HepG2 (cell line): ENCODE results near the gene FAR1. TPM values are rescaled to one million over a fixed set of nuclear protein-coding genes. Genes with fewer than 3 reads are reported as not detected.

ENCODE experiments used
- ATAC-seq: fragments of 200-7000 bp; cut with Tn5 transposase; 3 replicates; pipeline ENCODE4 v1.9.1; 2020; ENCODE audit warnings: mild to moderate bottlenecking, moderate library complexity
- BruUV-seq: library from RNA; stranded (reverse); fragments of 400-500 nt; replicated peaks from 2 replicates; lab custom pipeline; 2021; lab: Mats Ljungman, UMichigan
- CTCF ChIA-PET: fragments of 300-600 bp; formaldehyde crosslinking; extraction: SDS; loops from one replicate; lab custom pipeline; 2021; ENCODE audit warnings: low total read pairs, inconsistent platforms, low intra/inter-chr PET ratio; lab: Yijun Ruan, JAX
- POLR2A ChIA-PET: fragments of 350-600 bp; sonication (Branson Sonifier 250); formaldehyde crosslinking; loops from one replicate; lab custom pipeline; 2020; ENCODE audit warnings: antibody characterized with exemption, inconsistent platforms; lab: Yijun Ruan, JAX
- DNase-seq: peaks from one replicate; pipeline ENCODE4 v3.0.0-alpha.2; 2015; ENCODE audit warnings: low spot score
- FAIRE-seq: peaks from 3 replicates; lab custom pipeline; 2011; peaks lifted over from hg19 to GRCh38; lab: Jason Lieb, UNC
- H2AFZ ChIP-seq: one replicate; pipeline ENCODE4 v1.6.1; 2011; ENCODE audit warnings: low read length, inconsistent platforms
- H3K27ac ChIP-seq: fragments of 300-600 bp; 3 replicates; pipeline ENCODE4 v1.8.0; 2011; ENCODE audit warnings: mixed run types, mild to moderate bottlenecking, mixed read lengths, low read length, inconsistent platforms; ENCODE audit not compliant: insufficient read depth; ENCODE audit errors: extremely low read length
- H3K27me3 ChIP-seq, 2 experiments: fragments of 200-600 bp in 1 of 2; 2 replicates in 1 of 2; 3 replicates in 1 of 2; pipeline versions ENCODE4 v1.6.0 to v1.8.0; 2011; ENCODE audit warnings: low read length in 2 of 2, mild to moderate bottlenecking in 2 of 2, moderate library complexity in 2 of 2, inconsistent platforms in 1 of 2; ENCODE audit not compliant: insufficient read depth in 2 of 2, control insufficient read depth in 1 of 2
- H3K36me3 ChIP-seq, 2 experiments: fragments of 200-600 bp in 1 of 2; replicated peaks in 1 of 2; 2 replicates in 1 of 2; 3 replicates in 1 of 2; pipeline versions ENCODE4 v1.5.1 to v1.8.0; 2011; ENCODE audit warnings: low read length in 2 of 2, inconsistent platforms in 1 of 2; ENCODE audit not compliant: insufficient read depth in 2 of 2, control insufficient read depth in 1 of 2
- H3K4me1 ChIP-seq: 2 replicates; pipeline ENCODE4 v1.5.1; 2012; ENCODE audit warnings: low read length, inconsistent platforms; ENCODE audit not compliant: insufficient read depth
- H3K4me2 ChIP-seq: 2 replicates; pipeline ENCODE4 v1.6.0; 2011; ENCODE audit warnings: low read depth, low read length, inconsistent platforms
- H3K4me3 ChIP-seq, 3 experiments: fragments of 200-600 bp in 1 of 3; sonication (generic), shearing (Covaris generic) in 1 of 3; replicated peaks in 1 of 3; 2 replicates each; pipeline ENCODE4 v1.5.1; 2011 to 2016; ENCODE audit warnings: low read length in 3 of 3, inconsistent platforms in 2 of 3, low read depth in 2 of 3, mild to moderate bottlenecking in 2 of 3, control low read depth in 1 of 3, mixed read lengths in 1 of 3; ENCODE audit not compliant: insufficient read depth in 1 of 3
- H3K79me2 ChIP-seq: one replicate; pipeline ENCODE4 v1.6.1; 2011; ENCODE audit warnings: low read length, inconsistent platforms; ENCODE audit not compliant: insufficient read depth
- H3K9ac ChIP-seq: 2 replicates; pipeline ENCODE4 v1.6.0; 2011; ENCODE audit warnings: mild to moderate bottlenecking, low read depth, low read length, inconsistent platforms; ENCODE audit not compliant: insufficient read depth
- H3K9me3 ChIP-seq: 2 replicates; pipeline ENCODE4 v1.5.1; 2012; ENCODE audit warnings: mild to moderate bottlenecking, low read length
- H4K20me1 ChIP-seq: 2 replicates; pipeline ENCODE4 v1.6.0; 2011; ENCODE audit warnings: inconsistent platforms, mild to moderate bottlenecking, low read length, moderate library complexity; ENCODE audit not compliant: insufficient read depth
- CBX5 ChIP-seq: sonication (generic); formaldehyde crosslinking; IDR thresholded peaks from 2 replicates; pipeline ENCODE4 v1.4.0; 2020; ENCODE audit warnings: missing genetic modification reagents, borderline replicate concordance
- CEBPG ChIP-seq: IDR thresholded peaks from 2 replicates; pipeline ENCODE4 v1.6.1; 2016
- CREBL2 ChIP-seq: sonication (generic); formaldehyde crosslinking; IDR thresholded peaks from 2 replicates; pipeline ENCODE4 v1.8.1; 2023; ENCODE audit warnings: missing genetic modification reagents, mild to moderate bottlenecking, borderline replicate concordance
- KLF16 ChIP-seq, 2 experiments: sonication (generic) in 1 of 2; formaldehyde crosslinking in 1 of 2; IDR thresholded peaks; 2 replicates each; pipeline versions ENCODE4 v1.6.1 to v1.8.0; 2016 to 2023; ENCODE audit warnings: missing genetic modification reagents in 2 of 2, missing compliant biosample characterization in 1 of 2
- PBX3 ChIP-seq: sonication (generic); formaldehyde crosslinking; IDR thresholded peaks from 2 replicates; pipeline ENCODE4 v1.8.1; 2023; ENCODE audit warnings: missing genetic modification reagents, inconsistent platforms, borderline replicate concordance
- PHB2 ChIP-seq: fragments of 450-650 bp; IDR thresholded peaks from 2 replicates; pipeline ENCODE4 v1.6.1; 2018; ENCODE audit not compliant: partially characterized antibody
- PRDM4 ChIP-seq: sonication (generic); formaldehyde crosslinking; IDR thresholded peaks from 2 replicates; pipeline ENCODE4 v1.9.0; 2021; ENCODE audit warnings: missing genetic modification reagents, borderline replicate concordance
- SKI ChIP-seq: fragments of 450-650 bp; IDR thresholded peaks from one replicate; pipeline ENCODE4 v1.6.1; 2018; ENCODE audit warnings: mild to moderate bottlenecking; ENCODE audit not compliant: partially characterized antibody
- ZBTB8A ChIP-seq: sonication (generic); formaldehyde crosslinking; IDR thresholded peaks from 2 replicates; pipeline ENCODE4 v1.4.0; 2020; ENCODE audit warnings: mild to moderate bottlenecking, low read depth, missing genetic modification reagents, borderline replicate concordance
- ZNF619 ChIP-seq: sonication (generic); formaldehyde crosslinking; IDR thresholded peaks from 2 replicates; pipeline ENCODE4 v1.4.0; 2020; ENCODE audit warnings: mild to moderate bottlenecking, missing genetic modification reagents
- ZNF777 ChIP-seq: sonication (generic); formaldehyde crosslinking; IDR thresholded peaks from 2 replicates; pipeline ENCODE4 v1.4.0; 2020; ENCODE audit warnings: missing genetic modification reagents
- ZSCAN29 ChIP-seq: sonication (generic); formaldehyde crosslinking; conservative IDR thresholded peaks from 2 replicates; pipeline ENCODE4 v1.4.0; 2020; ENCODE audit warnings: mild to moderate bottlenecking, missing genetic modification reagents
- WGBS: methylation state at CpG from one replicate; pipeline ENCODE4 v1.1.6; 2017; ENCODE audit warnings: low lambda C conversion rate; 5-methylcytosine and 5-hydroxymethylcytosine counted together
- in situ Hi-C: cut with HindIII; loops from 2 replicates; pipeline ENCODE4 v1.10.0; 2017; ENCODE audit warnings: low pct_unique_long_range_greater_than_20kb; ENCODE audit not compliant: extremely low pct_ligation_motif_present
- intact Hi-C: fragments of 100-400 bp; cut with micrococcal nuclease; formaldehyde crosslinking; loops from one replicate; pipeline ENCODE4 v1.10.0; 2022; ENCODE audit not compliant: unreplicated experiment
- polyA plus RNA-seq, 8 experiments: library from polyadenylated mRNA; depleted of rRNA in 3 of 8; stranded (reverse) in 7 of 8; unstranded in 1 of 8; fragments of >200 nt; fragmentation: Illumina TruSeq in 4 of 8; extraction: Trizol in 4 of 8; gene quantifications; 2 replicates each; pipeline versions ENCODE4 v1.2.1 to v1.2.3, GENCODE V29; 2011 to 2016; ENCODE audit warnings: low read depth in 4 of 8, missing spikeins in 1 of 8, mixed read lengths in 1 of 8; ENCODE audit not compliant: insufficient read depth in 1 of 8
- total RNA-seq, 5 experiments: library from RNA; depleted of rRNA; stranded (reverse); fragments of >200 nt; fragmentation: Illumina TruSeq; extraction: Trizol; gene quantifications; 2 replicates each; pipeline ENCODE4 v1.2.3, GENCODE V29; 2016; ENCODE audit warnings: low read depth in 1 of 5
- TF ChIP-seq, protein P1 (sequence below): sonication (generic); formaldehyde crosslinking; IDR thresholded peaks from 2 replicates; pipeline ENCODE4 v1.5.0; 2020; ENCODE audit warnings: mild to moderate bottlenecking, missing genetic modification reagents, borderline replicate concordance

The FAR1 gene
- total and polyA plus RNA-seq, 2 of the 13 experiments (the other 11 are each of a cell fraction or from before 2014, with no cell fraction given): 0.40 to 0.95 TPM

DNA sequence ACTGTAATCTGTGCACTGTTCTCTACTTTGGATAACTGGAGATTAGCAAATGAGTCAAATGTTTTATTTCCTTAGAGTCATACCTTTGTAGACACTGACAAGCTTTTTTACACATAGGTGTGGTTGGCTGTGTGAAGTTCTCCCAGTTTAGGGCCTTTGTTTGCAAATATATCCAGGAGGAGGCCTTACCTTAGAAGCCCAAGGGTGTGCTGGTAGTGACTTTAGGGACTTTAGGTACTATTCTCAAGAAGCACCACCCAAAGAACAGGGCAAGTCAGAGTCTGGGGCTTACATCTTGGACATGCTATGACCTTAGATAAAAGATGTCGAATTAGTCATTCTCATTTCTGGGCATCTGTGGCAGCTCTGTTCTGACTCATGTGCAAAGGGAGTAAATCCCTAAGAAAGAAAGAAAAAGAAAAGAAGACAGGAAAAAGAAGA, 4.8 kb upstream of the FAR1 start:
- no peak for TF ChIP-seq KLF16 (CRISPR knock-in tag; IDR thresholded peaks at IDR 0.05)
- no peak for TF ChIP-seq PBX3 (CRISPR knock-in tag)
- no peak for TF ChIP-seq ZNF777
- TF ChIP-seq CREBL2 (CRISPR knock-in tag): no peak
- TF ChIP-seq, protein P1, sequence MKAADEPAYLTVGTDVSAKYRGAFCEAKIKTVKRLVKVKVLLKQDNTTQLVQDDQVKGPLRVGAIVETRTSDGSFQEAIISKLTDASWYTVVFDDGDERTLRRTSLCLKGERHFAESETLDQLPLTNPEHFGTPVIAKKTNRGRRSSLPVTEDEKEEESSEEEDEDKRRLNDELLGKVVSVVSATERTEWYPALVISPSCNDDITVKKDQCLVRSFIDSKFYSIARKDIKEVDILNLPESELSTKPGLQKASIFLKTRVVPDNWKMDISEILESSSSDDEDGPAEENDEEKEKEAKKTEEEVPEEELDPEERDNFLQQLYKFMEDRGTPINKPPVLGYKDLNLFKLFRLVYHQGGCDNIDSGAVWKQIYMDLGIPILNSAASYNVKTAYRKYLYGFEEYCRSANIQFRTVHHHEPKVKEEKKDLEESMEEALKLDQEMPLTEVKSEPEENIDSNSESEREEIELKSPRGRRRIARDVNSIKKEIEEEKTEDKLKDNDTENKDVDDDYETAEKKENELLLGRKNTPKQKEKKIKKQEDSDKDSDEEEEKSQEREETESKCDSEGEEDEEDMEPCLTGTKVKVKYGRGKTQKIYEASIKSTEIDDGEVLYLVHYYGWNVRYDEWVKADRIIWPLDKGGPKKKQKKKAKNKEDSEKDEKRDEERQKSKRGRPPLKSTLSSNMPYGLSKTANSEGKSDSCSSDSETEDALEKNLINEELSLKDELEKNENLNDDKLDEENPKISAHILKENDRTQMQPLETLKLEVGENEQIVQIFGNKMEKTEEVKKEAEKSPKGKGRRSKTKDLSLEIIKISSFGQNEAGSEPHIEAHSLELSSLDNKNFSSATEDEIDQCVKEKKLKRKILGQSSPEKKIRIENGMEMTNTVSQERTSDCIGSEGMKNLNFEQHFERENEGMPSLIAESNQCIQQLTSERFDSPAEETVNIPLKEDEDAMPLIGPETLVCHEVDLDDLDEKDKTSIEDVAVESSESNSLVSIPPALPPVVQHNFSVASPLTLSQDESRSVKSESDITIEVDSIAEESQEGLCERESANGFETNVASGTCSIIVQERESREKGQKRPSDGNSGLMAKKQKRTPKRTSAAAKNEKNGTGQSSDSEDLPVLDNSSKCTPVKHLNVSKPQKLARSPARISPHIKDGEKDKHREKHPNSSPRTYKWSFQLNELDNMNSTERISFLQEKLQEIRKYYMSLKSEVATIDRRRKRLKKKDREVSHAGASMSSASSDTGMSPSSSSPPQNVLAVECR (CRISPR knock-in tag): no peak
- TF ChIP-seq SKI: no peak
- TF ChIP-seq PHB2: no peak
- no peak for TF ChIP-seq CEBPG (CRISPR knock-in tag)
- TF ChIP-seq ZSCAN29 (CRISPR knock-in tag): no peak
- TF ChIP-seq ZBTB8A (CRISPR knock-in tag): no peak
- no peak for TF ChIP-seq ZNF619 (CRISPR knock-in tag)
- TF ChIP-seq PRDM4 (CRISPR knock-in tag): no peak
- no peak for TF ChIP-seq CBX5
- TF ChIP-seq, all 625 proteins: peak for 0
- H3K4me2 ChIP-seq: no peak overlapping the region
- WGBS: 0% methylated on average over 1 of the region's 1 CpG
- H2AFZ ChIP-seq: no peak overlapping the region
- no peak for FAIRE-seq
- in situ Hi-C loops (no loop called here), intact Hi-C loops (no loop called here)
- no peak overlapping the region for H3K27ac ChIP-seq
- H3K9me3 ChIP-seq: peaks cover 13% of the 10 kb centered on the region
- H3K9ac ChIP-seq: no peak overlapping the region
- H3K27me3 ChIP-seq: no peaks in the 10 kb centered on the region
- POLR2A ChIA-PET: no interaction called here
- no peaks in the 10 kb centered on the region for H3K36me3 ChIP-seq
- no TSS peak for BruUV-seq
- no peaks in the 10 kb centered on the region for H4K20me1 ChIP-seq
- CTCF ChIA-PET: no interaction called here
- ATAC-seq: no peak
- no peak for DNase-seq
- H3K79me2 ChIP-seq: no peaks in the 10 kb centered on the region
- H3K4me1 ChIP-seq: no peaks in the 10 kb centered on the region
- no peak overlapping the region for H3K4me3 ChIP-seq
